HepG2 (cell line): ENCODE measurements around the gene ACBD6. TPM values are rescaled to one million over a fixed set of nuclear protein-coding genes. Genes with fewer than 3 reads are reported as not detected.

ENCODE experiments used
- DR1 ChIP-seq: sonication (generic); formaldehyde crosslinking; IDR thresholded peaks from 2 replicates; pipeline ENCODE4 v1.8.0; 2021; ENCODE audit warnings: mild to moderate bottlenecking, missing genetic modification reagents, inconsistent platforms
- FOXA1 ChIP-seq, 2 experiments: fragments of 450-650 bp in 1 of 2; sonication (generic) in 1 of 2; formaldehyde crosslinking in 1 of 2; IDR thresholded peaks; 2 replicates each; pipeline versions ENCODE4 v1.4.0 to v1.6.1; 2016 to 2020; ENCODE audit warnings: missing genetic modification reagents in 1 of 2
- GABPB1 ChIP-seq: IDR thresholded peaks from 2 replicates; pipeline ENCODE4 v1.6.1; 2016; ENCODE audit warnings: mild to moderate bottlenecking, missing genetic modification reagents, moderate library complexity, missing compliant biosample characterization
- HDAC6 ChIP-seq: fragments of 200-600 bp; sonication (generic); IDR thresholded peaks from 2 replicates; pipeline ENCODE4 v1.7.0; 2017; ENCODE audit warnings: mild to moderate bottlenecking, antibody characterized with exemption, low read length, low read depth
- TBX3 ChIP-seq: fragments of 450-650 bp; IDR thresholded peaks from 2 replicates; pipeline ENCODE4 v1.6.1; 2017; ENCODE audit warnings: antibody characterized with exemption, mild to moderate bottlenecking, inconsistent platforms, borderline replicate concordance
- ZNF10 ChIP-seq: sonication (generic); formaldehyde crosslinking; IDR thresholded peaks from 2 replicates; pipeline ENCODE4 v1.4.0; 2020; ENCODE audit warnings: mild to moderate bottlenecking, low read depth, missing genetic modification reagents, borderline replicate concordance
- ZNF12 ChIP-seq: sonication (generic); formaldehyde crosslinking; IDR thresholded peaks from 2 replicates; pipeline ENCODE4 v1.5.0; 2020; ENCODE audit warnings: missing genetic modification reagents
- ZNF451 ChIP-seq: sonication (generic); formaldehyde crosslinking; IDR thresholded peaks from 2 replicates; pipeline ENCODE4 v1.5.0; 2020; ENCODE audit warnings: mild to moderate bottlenecking, missing genetic modification reagents
- ZNF724P ChIP-seq: sonication (generic); formaldehyde crosslinking; IDR thresholded peaks from 2 replicates; pipeline ENCODE4 v1.8.0; 2022; ENCODE audit warnings: missing genetic modification reagents, borderline replicate concordance
- polyA plus RNA-seq, 8 experiments: library from polyadenylated mRNA; depleted of rRNA in 3 of 8; stranded (reverse) in 7 of 8; unstranded in 1 of 8; fragments of >200 nt; fragmentation: Illumina TruSeq in 4 of 8; extraction: Trizol in 4 of 8; gene quantifications; 2 replicates each; pipeline versions ENCODE4 v1.2.1 to v1.2.3, GENCODE V29; 2011 to 2016; ENCODE audit warnings: low read depth in 4 of 8, missing spikeins in 1 of 8, mixed read lengths in 1 of 8; ENCODE audit not compliant: insufficient read depth in 1 of 8
- total RNA-seq, 5 experiments: library from RNA; depleted of rRNA; stranded (reverse); fragments of >200 nt; fragmentation: Illumina TruSeq; extraction: Trizol; gene quantifications; 2 replicates each; pipeline ENCODE4 v1.2.3, GENCODE V29; 2016; ENCODE audit warnings: low read depth in 1 of 5
- TF ChIP-seq, protein P1 (sequence below): sonication (generic); formaldehyde crosslinking; IDR thresholded peaks from 2 replicates; pipeline ENCODE4 v1.5.0; 2020; ENCODE audit warnings: mild to moderate bottlenecking, missing genetic modification reagents, moderate library complexity
- TF ChIP-seq, protein P2 (sequence below): sonication (generic); formaldehyde crosslinking; IDR thresholded peaks from 2 replicates; pipeline ENCODE4 v1.4.0; 2020; ENCODE audit warnings: missing genetic modification reagents, borderline replicate concordance
- TF ChIP-seq, protein P3 (sequence below): sonication (generic); formaldehyde crosslinking; IDR thresholded peaks from 2 replicates; pipeline ENCODE4 v1.4.0; 2020; ENCODE audit warnings: missing genetic modification reagents, borderline replicate concordance
- TF ChIP-seq, protein P4 (sequence below): sonication (generic); formaldehyde crosslinking; IDR thresholded peaks from 2 replicates; pipeline ENCODE4 v1.8.1; 2022; ENCODE audit warnings: mild to moderate bottlenecking, missing genetic modification reagents

ACBD6 gene
- total and polyA plus RNA-seq, 2 of the 13 experiments (the other 11 are each of a cell fraction or from before 2014, with no cell fraction given): 33.5 to 47.2 TPM

DNA sequence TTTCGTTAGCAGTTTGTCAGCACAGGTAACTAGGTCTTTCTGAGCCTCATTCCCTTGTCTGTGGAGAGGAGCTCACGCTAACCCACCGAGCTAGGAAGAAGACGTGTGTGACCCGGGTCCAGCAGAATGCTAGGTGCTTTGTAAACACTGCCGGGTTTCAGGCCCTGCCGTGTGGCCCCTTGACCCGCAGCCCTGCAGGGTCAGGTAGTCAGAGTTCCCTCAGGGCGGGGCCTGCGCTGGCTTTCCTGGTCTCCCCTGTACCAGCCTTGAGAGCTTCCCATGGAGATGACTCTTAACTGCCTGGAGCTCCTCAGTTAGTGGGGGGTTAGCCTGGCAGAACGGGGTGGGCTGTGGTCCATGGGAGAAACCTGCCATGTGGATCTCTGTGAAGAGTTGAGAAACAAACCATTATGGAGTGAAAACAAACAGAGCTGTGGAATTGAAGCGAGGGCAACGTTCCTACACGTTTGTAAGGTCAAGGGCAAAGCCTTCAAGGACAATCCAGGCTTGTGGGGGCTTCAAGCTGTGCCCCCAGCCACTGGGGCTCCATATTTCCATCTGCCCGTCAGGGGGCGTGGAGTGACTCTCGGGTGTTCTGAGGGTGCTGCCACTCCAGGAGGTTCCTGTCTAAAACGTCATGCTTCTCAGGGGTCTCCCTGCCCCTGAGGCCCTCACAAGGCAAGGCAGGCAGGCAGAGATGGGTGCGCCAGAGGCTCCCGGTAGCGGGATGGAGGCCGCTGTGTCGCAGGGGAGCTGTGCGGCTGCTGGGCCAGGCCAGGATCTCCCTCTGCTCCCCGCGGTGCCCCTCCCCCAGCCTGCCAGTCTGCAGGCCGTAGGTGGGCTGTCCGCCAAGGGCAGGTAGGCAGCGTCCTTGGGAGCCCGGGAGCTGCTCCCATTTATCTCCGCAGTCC lies 248.5 kb downstream of the ACBD6 start (continued):
- TF ChIP-seq ZNF10 (CRISPR knock-in tag) (no peak), GABPB1 (peak; percentile 30), ZNF724P (CRISPR knock-in tag) (peak; percentile 40; the same call in 1 of the 2 replicates), HDAC6 (no peak), FOXA1 (IDR thresholded peaks at IDR 0.05) (no peak), FOXA1 (CRISPR knock-in tag; IDR thresholded peaks at IDR 0.05) (peak; percentile 74), TBX3 (no peak), DR1 (CRISPR knock-in tag) (no peak), ZNF12 (CRISPR knock-in tag) (no peak), ZNF451 (CRISPR knock-in tag) (0 out of 2 replicates have a peak, but pooled peaks have one; percentile 53)
- TF ChIP-seq, protein P1, sequence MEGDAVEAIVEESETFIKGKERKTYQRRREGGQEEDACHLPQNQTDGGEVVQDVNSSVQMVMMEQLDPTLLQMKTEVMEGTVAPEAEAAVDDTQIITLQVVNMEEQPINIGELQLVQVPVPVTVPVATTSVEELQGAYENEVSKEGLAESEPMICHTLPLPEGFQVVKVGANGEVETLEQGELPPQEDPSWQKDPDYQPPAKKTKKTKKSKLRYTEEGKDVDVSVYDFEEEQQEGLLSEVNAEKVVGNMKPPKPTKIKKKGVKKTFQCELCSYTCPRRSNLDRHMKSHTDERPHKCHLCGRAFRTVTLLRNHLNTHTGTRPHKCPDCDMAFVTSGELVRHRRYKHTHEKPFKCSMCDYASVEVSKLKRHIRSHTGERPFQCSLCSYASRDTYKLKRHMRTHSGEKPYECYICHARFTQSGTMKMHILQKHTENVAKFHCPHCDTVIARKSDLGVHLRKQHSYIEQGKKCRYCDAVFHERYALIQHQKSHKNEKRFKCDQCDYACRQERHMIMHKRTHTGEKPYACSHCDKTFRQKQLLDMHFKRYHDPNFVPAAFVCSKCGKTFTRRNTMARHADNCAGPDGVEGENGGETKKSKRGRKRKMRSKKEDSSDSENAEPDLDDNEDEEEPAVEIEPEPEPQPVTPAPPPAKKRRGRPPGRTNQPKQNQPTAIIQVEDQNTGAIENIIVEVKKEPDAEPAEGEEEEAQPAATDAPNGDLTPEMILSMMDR (CRISPR knock-in tag): peak; percentile 28
- TF ChIP-seq, protein P2, sequence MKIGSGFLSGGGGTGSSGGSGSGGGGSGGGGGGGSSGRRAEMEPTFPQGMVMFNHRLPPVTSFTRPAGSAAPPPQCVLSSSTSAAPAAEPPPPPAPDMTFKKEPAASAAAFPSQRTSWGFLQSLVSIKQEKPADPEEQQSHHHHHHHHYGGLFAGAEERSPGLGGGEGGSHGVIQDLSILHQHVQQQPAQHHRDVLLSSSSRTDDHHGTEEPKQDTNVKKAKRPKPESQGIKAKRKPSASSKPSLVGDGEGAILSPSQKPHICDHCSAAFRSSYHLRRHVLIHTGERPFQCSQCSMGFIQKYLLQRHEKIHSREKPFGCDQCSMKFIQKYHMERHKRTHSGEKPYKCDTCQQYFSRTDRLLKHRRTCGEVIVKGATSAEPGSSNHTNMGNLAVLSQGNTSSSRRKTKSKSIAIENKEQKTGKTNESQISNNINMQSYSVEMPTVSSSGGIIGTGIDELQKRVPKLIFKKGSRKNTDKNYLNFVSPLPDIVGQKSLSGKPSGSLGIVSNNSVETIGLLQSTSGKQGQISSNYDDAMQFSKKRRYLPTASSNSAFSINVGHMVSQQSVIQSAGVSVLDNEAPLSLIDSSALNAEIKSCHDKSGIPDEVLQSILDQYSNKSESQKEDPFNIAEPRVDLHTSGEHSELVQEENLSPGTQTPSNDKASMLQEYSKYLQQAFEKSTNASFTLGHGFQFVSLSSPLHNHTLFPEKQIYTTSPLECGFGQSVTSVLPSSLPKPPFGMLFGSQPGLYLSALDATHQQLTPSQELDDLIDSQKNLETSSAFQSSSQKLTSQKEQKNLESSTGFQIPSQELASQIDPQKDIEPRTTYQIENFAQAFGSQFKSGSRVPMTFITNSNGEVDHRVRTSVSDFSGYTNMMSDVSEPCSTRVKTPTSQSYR: peak; percentile 88
- TF ChIP-seq, protein P3, sequence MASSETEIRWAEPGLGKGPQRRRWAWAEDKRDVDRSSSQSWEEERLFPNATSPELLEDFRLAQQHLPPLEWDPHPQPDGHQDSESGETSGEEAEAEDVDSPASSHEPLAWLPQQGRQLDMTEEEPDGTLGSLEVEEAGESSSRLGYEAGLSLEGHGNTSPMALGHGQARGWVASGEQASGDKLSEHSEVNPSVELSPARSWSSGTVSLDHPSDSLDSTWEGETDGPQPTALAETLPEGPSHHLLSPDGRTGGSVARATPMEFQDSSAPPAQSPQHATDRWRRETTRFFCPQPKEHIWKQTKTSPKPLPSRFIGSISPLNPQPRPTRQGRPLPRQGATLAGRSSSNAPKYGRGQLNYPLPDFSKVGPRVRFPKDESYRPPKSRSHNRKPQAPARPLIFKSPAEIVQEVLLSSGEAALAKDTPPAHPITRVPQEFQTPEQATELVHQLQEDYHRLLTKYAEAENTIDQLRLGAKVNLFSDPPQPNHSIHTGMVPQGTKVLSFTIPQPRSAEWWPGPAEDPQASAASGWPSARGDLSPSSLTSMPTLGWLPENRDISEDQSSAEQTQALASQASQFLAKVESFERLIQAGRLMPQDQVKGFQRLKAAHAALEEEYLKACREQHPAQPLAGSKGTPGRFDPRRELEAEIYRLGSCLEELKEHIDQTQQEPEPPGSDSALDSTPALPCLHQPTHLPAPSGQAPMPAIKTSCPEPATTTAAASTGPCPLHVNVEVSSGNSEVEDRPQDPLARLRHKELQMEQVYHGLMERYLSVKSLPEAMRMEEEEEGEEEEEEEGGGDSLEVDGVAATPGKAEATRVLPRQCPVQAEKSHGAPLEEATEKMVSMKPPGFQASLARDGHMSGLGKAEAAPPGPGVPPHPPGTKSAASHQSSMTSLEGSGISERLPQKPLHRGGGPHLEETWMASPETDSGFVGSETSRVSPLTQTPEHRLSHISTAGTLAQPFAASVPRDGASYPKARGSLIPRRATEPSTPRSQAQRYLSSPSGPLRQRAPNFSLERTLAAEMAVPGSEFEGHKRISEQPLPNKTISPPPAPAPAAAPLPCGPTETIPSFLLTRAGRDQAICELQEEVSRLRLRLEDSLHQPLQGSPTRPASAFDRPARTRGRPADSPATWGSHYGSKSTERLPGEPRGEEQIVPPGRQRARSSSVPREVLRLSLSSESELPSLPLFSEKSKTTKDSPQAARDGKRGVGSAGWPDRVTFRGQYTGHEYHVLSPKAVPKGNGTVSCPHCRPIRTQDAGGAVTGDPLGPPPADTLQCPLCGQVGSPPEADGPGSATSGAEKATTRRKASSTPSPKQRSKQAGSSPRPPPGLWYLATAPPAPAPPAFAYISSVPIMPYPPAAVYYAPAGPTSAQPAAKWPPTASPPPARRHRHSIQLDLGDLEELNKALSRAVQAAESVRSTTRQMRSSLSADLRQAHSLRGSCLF (CRISPR knock-in tag): no peak
- TF ChIP-seq, protein P4, sequence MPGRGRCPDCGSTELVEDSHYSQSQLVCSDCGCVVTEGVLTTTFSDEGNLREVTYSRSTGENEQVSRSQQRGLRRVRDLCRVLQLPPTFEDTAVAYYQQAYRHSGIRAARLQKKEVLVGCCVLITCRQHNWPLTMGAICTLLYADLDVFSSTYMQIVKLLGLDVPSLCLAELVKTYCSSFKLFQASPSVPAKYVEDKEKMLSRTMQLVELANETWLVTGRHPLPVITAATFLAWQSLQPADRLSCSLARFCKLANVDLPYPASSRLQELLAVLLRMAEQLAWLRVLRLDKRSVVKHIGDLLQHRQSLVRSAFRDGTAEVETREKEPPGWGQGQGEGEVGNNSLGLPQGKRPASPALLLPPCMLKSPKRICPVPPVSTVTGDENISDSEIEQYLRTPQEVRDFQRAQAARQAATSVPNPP (CRISPR knock-in tag): no peak
